Ishikawa (cell line): ENCODE results near the gene MVB12A.

Experiments used
- EGR1 ChIP-seq: IDR thresholded peaks from 2 replicates; pipeline ENCODE4 v1.6.1; 2012
- EP300 ChIP-seq: IDR thresholded peaks from 2 replicates; pipeline ENCODE4 v1.6.1; 2012; ENCODE audit warnings: borderline replicate concordance
- FOXM1 ChIP-seq: IDR thresholded peaks from 2 replicates; pipeline ENCODE4 v1.6.1; 2012; ENCODE audit warnings: low read depth, borderline replicate concordance
- NFIC ChIP-seq: IDR thresholded peaks from 2 replicates; pipeline ENCODE4 v1.6.1; 2012
- RAD21 ChIP-seq: IDR thresholded peaks from 2 replicates; pipeline ENCODE4 v1.6.1; 2012; ENCODE audit warnings: low read depth
- TAF1 ChIP-seq: IDR thresholded peaks from 2 replicates; pipeline ENCODE4 v1.6.1; 2012; ENCODE audit warnings: low read depth, mild to moderate bottlenecking
- TF ChIP-seq, protein P1 (sequence below): IDR thresholded peaks from 2 replicates; pipeline ENCODE4 v1.6.1; 2012; ENCODE audit warnings: low read depth, mild to moderate bottlenecking
- TF ChIP-seq, protein P2 (sequence below): IDR thresholded peaks from 2 replicates; pipeline ENCODE4 v1.6.1; 2012
- TF ChIP-seq, protein P3 (sequence below): IDR thresholded peaks from 2 replicates; pipeline ENCODE4 v1.6.1; 2012

DNA sequence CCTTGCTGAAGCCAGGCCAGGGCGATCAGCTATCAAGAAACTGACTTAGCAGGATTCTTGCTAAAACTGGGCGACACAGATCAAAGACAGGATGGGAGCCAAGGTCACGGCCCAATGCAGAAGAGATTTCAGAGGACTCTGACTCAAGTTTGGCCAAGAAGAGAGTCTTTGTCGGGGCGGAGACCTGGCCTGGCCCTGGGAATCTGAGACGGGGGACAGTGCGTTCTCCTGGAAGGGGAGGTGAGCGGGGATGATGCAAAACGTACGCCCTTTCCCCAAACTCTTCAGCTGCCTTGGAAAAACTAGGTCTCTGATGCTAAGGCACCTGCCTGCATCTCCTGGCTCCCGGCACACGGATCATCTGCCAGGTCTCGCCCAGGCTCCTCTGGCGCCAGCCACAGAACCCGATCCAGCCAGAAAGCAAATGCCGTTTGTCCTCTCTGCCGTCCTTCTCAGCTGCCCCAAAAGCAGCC lies 9.8 kb downstream of the MVB12A start:
- no peak; the same call in 1 of the 2 replicates for TF ChIP-seq FOXM1
- TF ChIP-seq, protein P1, sequence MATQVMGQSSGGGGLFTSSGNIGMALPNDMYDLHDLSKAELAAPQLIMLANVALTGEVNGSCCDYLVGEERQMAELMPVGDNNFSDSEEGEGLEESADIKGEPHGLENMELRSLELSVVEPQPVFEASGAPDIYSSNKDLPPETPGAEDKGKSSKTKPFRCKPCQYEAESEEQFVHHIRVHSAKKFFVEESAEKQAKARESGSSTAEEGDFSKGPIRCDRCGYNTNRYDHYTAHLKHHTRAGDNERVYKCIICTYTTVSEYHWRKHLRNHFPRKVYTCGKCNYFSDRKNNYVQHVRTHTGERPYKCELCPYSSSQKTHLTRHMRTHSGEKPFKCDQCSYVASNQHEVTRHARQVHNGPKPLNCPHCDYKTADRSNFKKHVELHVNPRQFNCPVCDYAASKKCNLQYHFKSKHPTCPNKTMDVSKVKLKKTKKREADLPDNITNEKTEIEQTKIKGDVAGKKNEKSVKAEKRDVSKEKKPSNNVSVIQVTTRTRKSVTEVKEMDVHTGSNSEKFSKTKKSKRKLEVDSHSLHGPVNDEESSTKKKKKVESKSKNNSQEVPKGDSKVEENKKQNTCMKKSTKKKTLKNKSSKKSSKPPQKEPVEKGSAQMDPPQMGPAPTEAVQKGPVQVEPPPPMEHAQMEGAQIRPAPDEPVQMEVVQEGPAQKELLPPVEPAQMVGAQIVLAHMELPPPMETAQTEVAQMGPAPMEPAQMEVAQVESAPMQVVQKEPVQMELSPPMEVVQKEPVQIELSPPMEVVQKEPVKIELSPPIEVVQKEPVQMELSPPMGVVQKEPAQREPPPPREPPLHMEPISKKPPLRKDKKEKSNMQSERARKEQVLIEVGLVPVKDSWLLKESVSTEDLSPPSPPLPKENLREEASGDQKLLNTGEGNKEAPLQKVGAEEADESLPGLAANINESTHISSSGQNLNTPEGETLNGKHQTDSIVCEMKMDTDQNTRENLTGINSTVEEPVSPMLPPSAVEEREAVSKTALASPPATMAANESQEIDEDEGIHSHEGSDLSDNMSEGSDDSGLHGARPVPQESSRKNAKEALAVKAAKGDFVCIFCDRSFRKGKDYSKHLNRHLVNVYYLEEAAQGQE, result no peak
- no peak for TF ChIP-seq TAF1
- TF ChIP-seq, protein P2, sequence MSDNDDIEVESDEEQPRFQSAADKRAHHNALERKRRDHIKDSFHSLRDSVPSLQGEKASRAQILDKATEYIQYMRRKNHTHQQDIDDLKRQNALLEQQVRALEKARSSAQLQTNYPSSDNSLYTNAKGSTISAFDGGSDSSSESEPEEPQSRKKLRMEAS, result no peak
- TF ChIP-seq, protein P3, sequence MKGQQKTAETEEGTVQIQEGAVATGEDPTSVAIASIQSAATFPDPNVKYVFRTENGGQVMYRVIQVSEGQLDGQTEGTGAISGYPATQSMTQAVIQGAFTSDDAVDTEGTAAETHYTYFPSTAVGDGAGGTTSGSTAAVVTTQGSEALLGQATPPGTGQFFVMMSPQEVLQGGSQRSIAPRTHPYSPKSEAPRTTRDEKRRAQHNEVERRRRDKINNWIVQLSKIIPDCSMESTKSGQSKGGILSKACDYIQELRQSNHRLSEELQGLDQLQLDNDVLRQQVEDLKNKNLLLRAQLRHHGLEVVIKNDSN, result no peak
- TF ChIP-seq RAD21, result no peak
- peak; percentile 86 for TF ChIP-seq NFIC
- peak; percentile 71 for TF ChIP-seq EP300
- no peak for TF ChIP-seq EGR1
